AG04450 (cell line): ENCODE data around the gene ARHGAP26. TPM values are rescaled to one million over a fixed set of nuclear protein-coding genes. Genes with fewer than 3 reads are reported as not detected.

Experiments
- CTCF ChIA-PET: fragments of 300-600, 350-600 bp; formaldehyde crosslinking; extraction: SDS; loops from one replicate; lab custom pipeline; 2022; ENCODE audit warnings: antibody characterized with exemption, inconsistent platforms; lab: Charles Lee
- POLR2A ChIA-PET: fragments of 350-600 bp; formaldehyde crosslinking; extraction: SDS; loops from one replicate; lab custom pipeline; 2021; ENCODE audit warnings: antibody characterized with exemption, inconsistent platforms; lab: Yijun Ruan, JAX
- DNase-seq: peaks from one replicate; pipeline ENCODE4 v3.0.0-alpha.2; 2011; ENCODE audit warnings: low read depth, low spot score
- H3K27ac ChIP-seq: one replicate; pipeline ENCODE4 v1.5.1; 2012; ENCODE audit warnings: low read depth, low read length, control low read depth
- H3K27me3 ChIP-seq: one replicate; pipeline ENCODE4 v1.6.0; 2012; ENCODE audit warnings: low read length; ENCODE audit not compliant: control insufficient read depth, insufficient read depth
- H3K4me3 ChIP-seq: 2 replicates; pipeline ENCODE4 v1.5.1; 2011; ENCODE audit warnings: mild to moderate bottlenecking, low read depth, low read length, control low read depth
- H3K9me3 ChIP-seq: 2 replicates; pipeline ENCODE4 v1.5.1; 2012; ENCODE audit warnings: low read length; ENCODE audit not compliant: control insufficient read depth, insufficient read depth
- polyA plus RNA-seq: library from polyadenylated mRNA; depleted of rRNA; stranded (reverse); fragments of >200 nt; gene quantifications from 2 replicates; pipeline ENCODE4 v1.2.3, GENCODE V29; 2011
- TF ChIP-seq, protein P1 (sequence below): IDR thresholded peaks from 2 replicates; pipeline ENCODE4 v1.5.1; 2011; ENCODE audit warnings: low read depth, low read length, control low read depth, inconsistent platforms

The ARHGAP26 gene
- polyA plus RNA-seq, 1 experiment, result 0.56 TPM

DNA sequence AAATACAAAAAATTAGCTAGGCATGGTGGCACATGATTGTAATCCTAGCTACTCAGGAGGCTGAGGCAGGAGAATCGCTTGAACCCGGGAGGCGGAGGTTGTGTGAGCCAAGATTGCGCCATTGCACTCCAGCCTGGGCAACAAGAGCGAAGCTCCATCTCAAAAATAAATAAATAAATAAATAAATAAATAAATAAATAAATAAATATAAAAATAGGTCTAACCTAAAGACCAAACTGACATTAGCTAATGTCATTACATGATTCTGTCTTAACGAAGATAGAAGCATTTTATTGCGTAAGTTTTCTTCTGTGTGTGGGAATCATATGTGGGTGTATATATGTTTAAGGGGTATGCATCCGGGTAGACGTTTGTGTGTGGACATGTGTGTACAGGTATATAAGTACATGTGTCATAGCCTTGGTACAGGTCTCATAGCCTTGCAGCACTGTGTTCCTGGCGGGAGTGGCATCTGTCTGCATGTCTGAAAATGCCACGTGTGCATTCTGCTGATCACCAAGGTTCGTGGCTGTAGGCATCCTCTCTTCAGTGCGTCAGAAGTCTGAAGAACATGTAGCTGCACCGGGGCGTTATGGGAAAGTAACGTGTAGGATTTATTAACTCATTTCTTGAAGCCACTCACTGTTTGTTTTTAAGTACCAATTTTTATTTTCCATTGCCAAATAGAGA is 335.2 kb downstream of the ARHGAP26 start:
- H3K4me3 ChIP-seq, result no peak overlapping the region
- H3K27me3 ChIP-seq, result no peaks in the 10 kb centered on the region
- no peak for DNase-seq
- POLR2A ChIA-PET, result no interaction called here
- no peak overlapping the region for H3K27ac ChIP-seq
- CTCF ChIA-PET, result interaction anchor here (0.7 to 1.0 kb wide), 6 partner anchors 23 to 654 kb away, joined by 3 to 6 read pairs (median 4); no protein-coding TSS in a partner anchor
- TF ChIP-seq, protein P1, sequence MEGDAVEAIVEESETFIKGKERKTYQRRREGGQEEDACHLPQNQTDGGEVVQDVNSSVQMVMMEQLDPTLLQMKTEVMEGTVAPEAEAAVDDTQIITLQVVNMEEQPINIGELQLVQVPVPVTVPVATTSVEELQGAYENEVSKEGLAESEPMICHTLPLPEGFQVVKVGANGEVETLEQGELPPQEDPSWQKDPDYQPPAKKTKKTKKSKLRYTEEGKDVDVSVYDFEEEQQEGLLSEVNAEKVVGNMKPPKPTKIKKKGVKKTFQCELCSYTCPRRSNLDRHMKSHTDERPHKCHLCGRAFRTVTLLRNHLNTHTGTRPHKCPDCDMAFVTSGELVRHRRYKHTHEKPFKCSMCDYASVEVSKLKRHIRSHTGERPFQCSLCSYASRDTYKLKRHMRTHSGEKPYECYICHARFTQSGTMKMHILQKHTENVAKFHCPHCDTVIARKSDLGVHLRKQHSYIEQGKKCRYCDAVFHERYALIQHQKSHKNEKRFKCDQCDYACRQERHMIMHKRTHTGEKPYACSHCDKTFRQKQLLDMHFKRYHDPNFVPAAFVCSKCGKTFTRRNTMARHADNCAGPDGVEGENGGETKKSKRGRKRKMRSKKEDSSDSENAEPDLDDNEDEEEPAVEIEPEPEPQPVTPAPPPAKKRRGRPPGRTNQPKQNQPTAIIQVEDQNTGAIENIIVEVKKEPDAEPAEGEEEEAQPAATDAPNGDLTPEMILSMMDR, result no peak
- no peaks in the 10 kb centered on the region for H3K9me3 ChIP-seq

DNA sequence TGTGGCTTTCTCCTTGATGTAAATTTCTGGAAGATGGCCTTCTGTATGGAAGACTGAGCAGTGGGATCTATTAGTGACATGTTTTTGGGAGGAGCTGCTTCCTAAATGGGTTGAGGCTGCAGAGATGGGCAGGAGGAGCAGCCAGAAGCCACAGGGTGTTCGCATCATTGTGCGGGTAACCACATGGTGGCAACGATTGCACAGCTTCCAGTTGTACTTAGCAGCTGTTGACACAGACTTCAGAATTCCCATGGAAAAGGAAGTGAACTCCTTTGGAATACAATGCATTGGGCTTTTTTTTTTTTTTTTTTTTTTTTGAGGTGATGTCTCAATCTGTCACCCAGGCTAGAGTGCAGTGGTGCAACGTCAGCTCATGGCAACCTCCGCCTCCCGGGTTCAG is 336.0 kb downstream of the ARHGAP26 start:
- ChIA-PET POLR2A (no interaction called here), CTCF (interaction anchor here (0.7 to 1.0 kb wide), 7 partner anchors 24 to 653 kb away, joined by 3 to 6 read pairs (median 3); no protein-coding TSS in a partner anchor)
- Histone ChIP-seq H3K4me3 (no peak overlapping the region), H3K27ac (no peak overlapping the region), H3K9me3 (no peaks in the 10 kb centered on the region), H3K27me3 (no peaks in the 10 kb centered on the region)
- DNase-seq, result no peak
- TF ChIP-seq, protein P1, result peak; percentile 21; the same call in 1 of the 2 replicates

DNA sequence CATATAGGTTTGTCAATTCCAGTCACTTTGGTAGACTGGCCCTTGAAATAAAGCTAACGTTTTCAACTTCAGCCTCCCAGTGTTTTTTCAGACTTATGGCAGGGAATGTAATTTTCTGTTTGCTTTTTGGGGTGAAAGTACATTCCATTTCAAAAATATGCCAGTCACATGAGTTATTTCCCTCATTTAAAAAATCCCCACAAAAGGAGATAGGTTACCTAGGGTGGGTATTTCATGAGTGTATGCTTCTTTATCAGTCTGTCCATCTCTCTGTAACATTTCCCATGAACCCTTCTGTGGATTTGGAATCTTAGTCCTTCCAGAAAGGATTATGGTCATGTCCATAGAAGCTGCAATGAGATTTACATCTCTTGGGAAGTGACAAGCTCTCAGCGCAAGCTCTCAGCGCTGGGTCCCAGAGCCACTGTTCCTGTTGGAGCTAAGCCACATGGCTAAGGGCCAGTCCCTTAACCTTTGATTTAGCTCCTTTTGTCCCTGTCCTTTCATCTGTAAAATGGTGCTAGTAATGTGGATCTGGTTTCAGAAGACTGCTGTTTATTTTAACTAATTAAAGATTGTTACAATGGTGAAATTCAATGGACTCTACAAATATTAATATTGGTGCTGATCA is 338.4 kb downstream of the ARHGAP26 start:
- ChIA-PET CTCF (interaction anchor here (1.0 kb wide), 1 partner anchor 11 kb away, joined by 3 read pairs; no protein-coding TSS in a partner anchor), POLR2A (no interaction called here)
- Histone ChIP-seq H3K27me3 (no peaks in the 10 kb centered on the region), H3K4me3 (no peak overlapping the region), H3K27ac (no peak overlapping the region), H3K9me3 (no peaks in the 10 kb centered on the region)
- DNase-seq, result no peak
- TF ChIP-seq, protein P1, result no peak

DNA sequence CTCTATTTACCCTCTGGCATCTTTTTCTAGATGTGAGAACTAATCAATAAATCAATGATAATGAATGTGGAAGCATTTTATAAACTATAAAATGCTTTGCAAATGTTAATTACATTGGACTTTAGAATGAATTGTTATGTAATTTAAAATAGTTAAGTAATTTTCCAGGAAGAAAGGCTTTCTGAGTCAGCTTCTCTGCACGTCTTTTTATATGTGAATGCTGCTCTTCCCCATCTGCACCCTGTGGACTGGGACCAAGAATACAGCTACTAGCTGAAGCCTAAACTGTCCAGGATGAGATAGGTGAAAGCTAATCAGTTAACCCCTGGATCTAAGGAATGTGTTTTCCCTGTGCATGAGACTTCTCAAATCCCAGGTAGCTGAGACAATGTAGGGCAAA is 340.4 kb downstream of the ARHGAP26 start:
- no peaks in the 10 kb centered on the region for H3K9me3 ChIP-seq
- TF ChIP-seq, protein P1, result no peak
- no peak for DNase-seq
- H3K27ac ChIP-seq, result no peak overlapping the region
- no peak overlapping the region for H3K4me3 ChIP-seq
- CTCF ChIA-PET, result interaction anchor here (0.7 kb wide), 1 partner anchor 222 kb away, joined by 3 read pairs; no protein-coding TSS in a partner anchor
- POLR2A ChIA-PET, result no interaction called here
- no peaks in the 10 kb centered on the region for H3K27me3 ChIP-seq

DNA sequence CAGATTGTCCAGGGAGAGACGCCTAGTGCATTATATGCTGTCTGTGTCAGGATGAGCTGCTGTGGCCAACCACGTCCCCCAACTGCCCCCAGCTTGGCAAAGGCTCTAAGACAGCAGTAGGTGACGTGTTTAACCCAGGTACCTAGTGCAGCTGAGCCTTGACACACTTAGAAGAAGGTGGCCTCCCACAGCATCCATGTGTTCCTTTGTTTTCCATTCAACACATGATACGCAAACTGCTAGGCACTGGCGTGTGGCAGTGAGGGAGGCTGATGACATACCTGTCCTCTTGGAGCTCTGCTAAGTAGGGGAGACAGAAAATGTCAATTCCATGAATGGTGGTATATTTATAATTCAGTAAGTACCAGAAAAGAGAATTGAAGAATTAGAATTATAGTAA is 341.6 kb downstream of the ARHGAP26 start:
- ChIA-PET POLR2A (no interaction called here), CTCF (interaction anchor here (0.5 kb wide), 1 partner anchor 110 kb away, joined by 3 read pairs; no protein-coding TSS in a partner anchor)
- TF ChIP-seq, protein P1, result no peak
- no peak overlapping the region for H3K27ac ChIP-seq
- no peak overlapping the region for H3K4me3 ChIP-seq
- DNase-seq, result no peak
- no peaks in the 10 kb centered on the region for H3K9me3 ChIP-seq
- no peaks in the 10 kb centered on the region for H3K27me3 ChIP-seq
